Parathyroid adenoma (tissue), 2 donors: ENCODE data around the gene DHRS7.

Experiments used
- H2AFZ ChIP-seq: fragments of 300-600 bp; sonication (generic); one replicate; pipeline ENCODE4 v1.7.0; 2017; ENCODE audit warnings: antibody characterized with exemption, mild to moderate bottlenecking
- H3K27ac ChIP-seq: fragments of 300-600 bp; sonication (generic); one replicate; pipeline ENCODE4 v1.7.0; 2017
- H3K27me3 ChIP-seq: fragments of 300-600 bp; sonication (generic); one replicate; pipeline ENCODE4 v1.7.0; 2017; ENCODE audit warnings: low read length; ENCODE audit not compliant: control insufficient read depth, insufficient read depth
- H3K36me3 ChIP-seq: fragments of 300-600 bp; sonication (generic); one replicate; pipeline ENCODE4 v1.7.0; 2017; ENCODE audit warnings: low read length; ENCODE audit not compliant: control insufficient read depth, insufficient read depth
- H3K4me1 ChIP-seq: fragments of 300-600 bp; sonication (generic); one replicate; pipeline ENCODE4 v1.7.0; 2017; ENCODE audit warnings: control low read depth
- H3K4me2 ChIP-seq: fragments of 300-600 bp; sonication (generic); one replicate; pipeline ENCODE4 v1.7.0; 2017; ENCODE audit warnings: low read length
- H3K4me3 ChIP-seq: fragments of 300-600 bp; sonication (generic); one replicate; pipeline ENCODE4 v1.7.0; 2017; ENCODE audit warnings: low read depth, low read length
- H3K79me2 ChIP-seq: fragments of 300-600 bp; sonication (generic); one replicate; pipeline ENCODE4 v1.7.0; 2017; ENCODE audit warnings: control low read depth
- H3K9ac ChIP-seq: fragments of 300-600 bp; sonication (generic); one replicate; pipeline ENCODE4 v1.7.0; 2017; ENCODE audit warnings: mild to moderate bottlenecking
- H3K9me3 ChIP-seq: fragments of 300-600 bp; sonication (generic); one replicate; pipeline ENCODE4 v1.7.0; 2017; ENCODE audit warnings: low read length; ENCODE audit not compliant: control insufficient read depth
- TF ChIP-seq, protein P1 (sequence below): fragments of 300-600 bp; sonication (generic); IDR thresholded peaks from one replicate; pipeline ENCODE4 v1.7.0; 2017; ENCODE audit warnings: antibody characterized with exemption, mild to moderate bottlenecking
- donor health status: primary hyperparathyroidism.

DHRS7 gene, protein sequence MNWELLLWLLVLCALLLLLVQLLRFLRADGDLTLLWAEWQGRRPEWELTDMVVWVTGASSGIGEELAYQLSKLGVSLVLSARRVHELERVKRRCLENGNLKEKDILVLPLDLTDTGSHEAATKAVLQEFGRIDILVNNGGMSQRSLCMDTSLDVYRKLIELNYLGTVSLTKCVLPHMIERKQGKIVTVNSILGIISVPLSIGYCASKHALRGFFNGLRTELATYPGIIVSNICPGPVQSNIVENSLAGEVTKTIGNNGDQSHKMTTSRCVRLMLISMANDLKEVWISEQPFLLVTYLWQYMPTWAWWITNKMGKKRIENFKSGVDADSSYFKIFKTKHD

DNA sequence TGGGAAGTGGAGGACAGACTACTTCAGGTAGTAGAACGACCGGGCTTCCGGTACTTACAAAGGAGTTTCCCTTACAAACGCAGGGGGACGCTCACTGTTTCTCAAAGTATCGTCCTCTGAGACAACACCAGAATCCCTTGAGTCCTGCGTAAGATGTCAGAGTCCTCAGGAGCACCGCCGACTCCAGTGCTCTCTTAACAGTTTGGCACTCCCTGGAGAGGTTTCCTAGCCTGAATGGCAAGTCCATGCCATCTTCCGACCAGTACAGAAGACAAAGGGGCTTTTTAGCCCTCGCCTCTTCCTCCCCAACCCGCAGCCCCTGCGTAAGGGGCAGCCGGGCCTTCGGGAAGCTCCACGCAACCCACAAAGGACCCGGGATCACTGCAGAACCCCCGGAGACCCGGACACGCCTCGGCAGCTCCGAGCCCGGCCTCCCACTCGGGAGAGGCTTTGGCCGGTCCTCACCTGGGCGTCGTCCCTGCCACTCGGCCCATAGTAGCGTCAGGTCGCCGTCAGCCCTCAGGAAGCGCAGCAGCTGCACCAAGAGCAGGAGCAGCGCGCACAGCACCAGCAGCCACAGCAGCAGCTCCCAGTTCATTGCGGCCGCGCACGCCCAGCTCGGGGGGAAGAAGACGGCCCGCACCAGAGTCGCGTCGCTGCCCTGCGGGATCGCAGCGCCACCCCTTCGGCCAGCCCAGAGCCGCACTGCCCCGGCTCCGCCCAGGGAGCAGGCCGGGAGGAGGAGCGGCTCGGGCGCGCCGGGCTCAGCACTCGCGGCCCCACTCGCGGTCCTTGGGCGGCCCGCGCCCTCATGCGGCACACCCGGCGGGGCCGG, at the start of gene DHRS7:
TSS of gene DHRS7 (minus strand) at position 687 of the 835 bp plus-strand sequence. CDS start at position 598, 89 bp downstream.
- no peaks in the 10 kb centered on the region for H3K36me3 ChIP-seq

DNA sequence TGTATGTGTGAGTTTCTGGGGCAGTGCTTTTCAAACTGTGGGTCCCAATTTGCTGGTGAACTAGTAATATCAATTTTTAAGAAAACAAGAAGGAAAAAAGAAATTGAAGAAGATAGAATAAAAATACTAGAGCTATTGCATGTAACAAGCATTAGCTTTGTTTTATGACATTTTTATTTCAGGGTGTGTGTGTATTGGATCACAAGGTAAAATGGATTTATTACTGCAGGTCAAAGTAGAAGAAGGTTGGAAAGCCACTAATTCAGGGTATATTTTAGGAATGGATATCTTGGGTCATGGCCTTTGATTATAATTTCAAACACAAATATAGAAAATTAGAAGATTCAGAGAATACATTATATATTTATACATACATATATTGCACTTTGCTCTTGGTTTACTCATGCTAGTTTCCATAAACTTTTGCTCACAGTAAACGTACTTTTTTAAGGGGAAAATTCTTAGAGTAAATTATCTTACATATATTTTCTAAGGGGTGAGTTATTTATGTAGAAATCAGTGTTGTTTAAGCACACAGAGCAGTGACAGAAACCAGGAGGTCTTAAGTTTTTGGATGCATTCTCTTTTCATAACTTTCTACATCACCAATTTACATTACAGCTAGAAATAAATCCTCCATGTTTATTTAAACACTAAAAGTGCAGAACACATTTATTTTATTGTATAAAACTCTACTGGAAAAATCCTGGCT, 49.4 kb upstream of the DHRS7 start:
- no peak overlapping the region for H3K9ac ChIP-seq
- no peaks in the 10 kb centered on the region for H3K36me3 ChIP-seq
- H3K27ac ChIP-seq, result no peak overlapping the region
- no peak overlapping the region for H3K4me2 ChIP-seq
- TF ChIP-seq, protein P1, sequence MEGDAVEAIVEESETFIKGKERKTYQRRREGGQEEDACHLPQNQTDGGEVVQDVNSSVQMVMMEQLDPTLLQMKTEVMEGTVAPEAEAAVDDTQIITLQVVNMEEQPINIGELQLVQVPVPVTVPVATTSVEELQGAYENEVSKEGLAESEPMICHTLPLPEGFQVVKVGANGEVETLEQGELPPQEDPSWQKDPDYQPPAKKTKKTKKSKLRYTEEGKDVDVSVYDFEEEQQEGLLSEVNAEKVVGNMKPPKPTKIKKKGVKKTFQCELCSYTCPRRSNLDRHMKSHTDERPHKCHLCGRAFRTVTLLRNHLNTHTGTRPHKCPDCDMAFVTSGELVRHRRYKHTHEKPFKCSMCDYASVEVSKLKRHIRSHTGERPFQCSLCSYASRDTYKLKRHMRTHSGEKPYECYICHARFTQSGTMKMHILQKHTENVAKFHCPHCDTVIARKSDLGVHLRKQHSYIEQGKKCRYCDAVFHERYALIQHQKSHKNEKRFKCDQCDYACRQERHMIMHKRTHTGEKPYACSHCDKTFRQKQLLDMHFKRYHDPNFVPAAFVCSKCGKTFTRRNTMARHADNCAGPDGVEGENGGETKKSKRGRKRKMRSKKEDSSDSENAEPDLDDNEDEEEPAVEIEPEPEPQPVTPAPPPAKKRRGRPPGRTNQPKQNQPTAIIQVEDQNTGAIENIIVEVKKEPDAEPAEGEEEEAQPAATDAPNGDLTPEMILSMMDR, result no peak
- no peak overlapping the region for H2AFZ ChIP-seq
- H3K4me1 ChIP-seq, result no peaks in the 10 kb centered on the region
- no peak overlapping the region for H3K4me3 ChIP-seq
- no peaks in the 10 kb centered on the region for H3K79me2 ChIP-seq
- H3K27me3 ChIP-seq, result no peaks in the 10 kb centered on the region
- no peaks in the 10 kb centered on the region for H3K9me3 ChIP-seq

More for the DNA sequence above, at the start of gene DHRS7:
- Histone ChIP-seq H3K27me3 (no peaks in the 10 kb centered on the region), H2AFZ (peak within 1 kb of the TSS; percentile 81), H3K9me3 (no peaks in the 10 kb centered on the region), H3K79me2 (peaks cover 6% of the 10 kb centered on the region), H3K27ac (peak within 1 kb of the TSS; percentile 86), H3K4me2 (peak within 1 kb of the TSS; percentile 85), H3K9ac (peak within 1 kb of the TSS; percentile 54), H3K4me1 (peaks cover 14% of the 10 kb centered on the region), H3K4me3 (peak within 1 kb of the TSS; percentile 85)
- TF ChIP-seq, protein P1, result peak; percentile 66

DNA sequence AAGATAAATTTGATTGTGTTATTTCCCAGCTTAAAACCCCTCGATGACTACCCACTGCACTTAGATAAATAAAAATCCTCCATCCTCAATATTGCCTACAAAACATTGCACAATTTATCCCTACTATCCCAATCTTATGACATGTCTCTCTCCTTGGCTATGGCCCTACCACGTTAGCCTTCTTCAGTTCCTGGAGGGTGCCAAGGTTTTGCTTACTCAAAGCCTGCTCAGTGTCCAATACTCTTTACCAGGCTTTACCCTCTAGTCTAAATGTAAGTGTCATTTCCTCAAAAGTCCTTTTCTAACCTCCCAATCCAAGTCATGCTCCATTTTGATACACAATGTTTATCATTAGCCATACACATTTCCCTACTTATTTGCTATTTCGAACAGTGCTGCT, 48.8 kb upstream of the DHRS7 start:
- no peak overlapping the region for H3K4me2 ChIP-seq
- no peak overlapping the region for H3K9ac ChIP-seq
- no peaks in the 10 kb centered on the region for H3K9me3 ChIP-seq
- no peaks in the 10 kb centered on the region for H3K4me1 ChIP-seq
- no peak overlapping the region for H2AFZ ChIP-seq
- no peak overlapping the region for H3K27ac ChIP-seq
- no peaks in the 10 kb centered on the region for H3K27me3 ChIP-seq
- H3K36me3 ChIP-seq, result no peaks in the 10 kb centered on the region
- no peak overlapping the region for H3K4me3 ChIP-seq
- TF ChIP-seq, protein P1, result no peak
- no peaks in the 10 kb centered on the region for H3K79me2 ChIP-seq

DNA sequence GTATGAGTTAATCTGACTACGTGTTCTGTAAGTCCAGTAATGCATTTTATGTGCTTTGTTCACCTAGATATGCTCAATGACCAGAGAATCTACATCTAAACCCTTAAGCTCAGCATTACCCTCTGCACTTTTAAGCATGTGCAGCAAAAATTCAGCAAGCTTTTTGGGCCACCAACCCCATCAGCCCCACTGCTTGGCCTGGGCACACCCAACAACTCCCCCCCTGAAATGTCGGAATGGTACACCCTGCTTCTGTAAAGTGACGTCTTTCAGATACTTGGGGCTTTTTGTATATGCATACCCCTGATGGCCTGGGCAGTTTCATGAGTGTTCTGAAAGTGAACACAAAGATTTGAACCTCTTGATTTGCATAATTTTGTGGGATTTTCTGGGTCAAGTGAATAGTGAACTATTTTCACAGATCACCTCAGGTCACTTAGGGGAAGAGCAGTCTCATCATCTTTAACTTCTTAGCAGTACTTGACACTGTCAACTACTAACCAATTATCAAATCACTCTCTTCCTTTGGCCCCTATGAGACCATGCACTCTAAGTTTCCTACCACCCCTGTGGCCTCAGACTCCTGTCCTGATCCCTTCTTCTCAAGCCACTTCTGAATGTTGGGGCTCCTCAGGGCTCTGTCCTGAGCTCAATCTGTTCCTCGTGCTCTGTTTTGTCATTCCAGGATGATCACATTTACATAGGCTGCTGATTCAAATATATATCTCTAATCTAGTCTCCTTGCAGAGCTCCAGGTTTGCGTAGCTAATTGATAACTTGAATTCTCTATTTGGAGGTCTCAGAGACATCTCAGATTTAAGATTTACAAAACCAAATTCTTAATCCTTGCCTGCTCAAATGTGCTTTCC, 47.5 kb upstream of the DHRS7 start:
- Histone ChIP-seq H3K4me2 (no peak overlapping the region), H2AFZ (no peak overlapping the region), H3K9ac (no peak overlapping the region), H3K4me3 (no peak overlapping the region), H3K4me1 (no peaks in the 10 kb centered on the region), H3K79me2 (no peaks in the 10 kb centered on the region), H3K36me3 (no peaks in the 10 kb centered on the region), H3K9me3 (no peaks in the 10 kb centered on the region), H3K27me3 (no peaks in the 10 kb centered on the region), H3K27ac (no peak overlapping the region)
- TF ChIP-seq, protein P1, result no peak
